DOHH2 (cell line): ENCODE data around the gene ACOX3.

Experiments
- H3F3A ChIP-seq: fragments of 200-600 bp; sonication (generic), shearing (Covaris generic); 2 replicates; pipeline ENCODE4 v1.6.0; 2016; ENCODE audit warnings: antibody characterized with exemption, mild to moderate bottlenecking; ENCODE audit not compliant: control insufficient read depth, insufficient read depth
- H3K27ac ChIP-seq: fragments of 200-600 bp; sonication (generic); 2 replicates; pipeline ENCODE4 v1.5.1; 2014; ENCODE audit warnings: low read depth, mild to moderate bottlenecking, low read length, moderate library complexity
- H3K27me3 ChIP-seq: fragments of 200-600 bp; sonication (generic); 2 replicates; pipeline ENCODE4 v1.6.1; 2014; ENCODE audit warnings: mild to moderate bottlenecking, low read length, mixed read lengths; ENCODE audit not compliant: control insufficient read depth
- H3K36me3 ChIP-seq: fragments of 200-600 bp; sonication (generic); 2 replicates; pipeline ENCODE4 v1.6.1; 2014; ENCODE audit warnings: mild to moderate bottlenecking, low read length, moderate library complexity, mixed read lengths; ENCODE audit not compliant: control insufficient read depth
- H3K4me1 ChIP-seq: fragments of 200-600 bp; sonication (generic); 2 replicates; pipeline ENCODE4 v1.6.1; 2014; ENCODE audit warnings: mild to moderate bottlenecking, low read length, mixed read lengths; ENCODE audit not compliant: control insufficient read depth
- H3K4me2 ChIP-seq: fragments of 200-600 bp; sonication (generic); 2 replicates; pipeline ENCODE4 v1.6.0; 2014; ENCODE audit warnings: mild to moderate bottlenecking, low read length, moderate library complexity
- H3K4me3 ChIP-seq: fragments of 200-600 bp; sonication (generic); 2 replicates; pipeline ENCODE4 v1.5.1; 2014; ENCODE audit warnings: mild to moderate bottlenecking, low read length, mixed read lengths
- H3K79me2 ChIP-seq: fragments of 200-600 bp; sonication (generic); 2 replicates; pipeline ENCODE4 v1.6.1; 2014; ENCODE audit warnings: mild to moderate bottlenecking, low read length, mixed read lengths; ENCODE audit not compliant: control insufficient read depth
- H3K9me2 ChIP-seq: fragments of 200-600 bp; sonication (generic); replicated peaks from 2 replicates; pipeline ENCODE4 v1.6.1; 2014; ENCODE audit warnings: mild to moderate bottlenecking, low read length, mixed read lengths; ENCODE audit not compliant: control insufficient read depth
- H3K9me3 ChIP-seq: fragments of 200-600 bp; sonication (generic); 2 replicates; pipeline ENCODE4 v1.6.1; 2014; ENCODE audit warnings: antibody characterized with exemption, low read length, mixed read lengths; ENCODE audit not compliant: control insufficient read depth, insufficient read depth
- H4K20me1 ChIP-seq: fragments of 200-600 bp; sonication (generic); 2 replicates; pipeline ENCODE4 v1.6.0; 2014; ENCODE audit warnings: low read depth, mild to moderate bottlenecking, antibody characterized with exemption, low read length, moderate library complexity; ENCODE audit not compliant: control insufficient read depth, insufficient read depth
- EZH2phosphoT487 ChIP-seq: fragments of 200-600 bp; sonication (generic); IDR thresholded peaks from 2 replicates; pipeline ENCODE4 v1.6.1; 2017; ENCODE audit warnings: borderline replicate concordance, mild to moderate bottlenecking, antibody characterized with exemption, low read length, moderate library complexity, mixed read lengths
- TF ChIP-seq, protein P1 (sequence below): fragments of 200-600 bp; sonication (generic); IDR thresholded peaks from one replicate; pipeline ENCODE4 v1.5.1; 2014; ENCODE audit warnings: antibody characterized with exemption, mild to moderate bottlenecking, low read depth, low read length; ENCODE audit not compliant: poor library complexity, severe bottlenecking

The ACOX3 gene

GRCh38 chr4:8477095-8477635 is 36.6 kb upstream of the ACOX3 start:
- TF ChIP-seq, protein P1, sequence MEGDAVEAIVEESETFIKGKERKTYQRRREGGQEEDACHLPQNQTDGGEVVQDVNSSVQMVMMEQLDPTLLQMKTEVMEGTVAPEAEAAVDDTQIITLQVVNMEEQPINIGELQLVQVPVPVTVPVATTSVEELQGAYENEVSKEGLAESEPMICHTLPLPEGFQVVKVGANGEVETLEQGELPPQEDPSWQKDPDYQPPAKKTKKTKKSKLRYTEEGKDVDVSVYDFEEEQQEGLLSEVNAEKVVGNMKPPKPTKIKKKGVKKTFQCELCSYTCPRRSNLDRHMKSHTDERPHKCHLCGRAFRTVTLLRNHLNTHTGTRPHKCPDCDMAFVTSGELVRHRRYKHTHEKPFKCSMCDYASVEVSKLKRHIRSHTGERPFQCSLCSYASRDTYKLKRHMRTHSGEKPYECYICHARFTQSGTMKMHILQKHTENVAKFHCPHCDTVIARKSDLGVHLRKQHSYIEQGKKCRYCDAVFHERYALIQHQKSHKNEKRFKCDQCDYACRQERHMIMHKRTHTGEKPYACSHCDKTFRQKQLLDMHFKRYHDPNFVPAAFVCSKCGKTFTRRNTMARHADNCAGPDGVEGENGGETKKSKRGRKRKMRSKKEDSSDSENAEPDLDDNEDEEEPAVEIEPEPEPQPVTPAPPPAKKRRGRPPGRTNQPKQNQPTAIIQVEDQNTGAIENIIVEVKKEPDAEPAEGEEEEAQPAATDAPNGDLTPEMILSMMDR = no peak
- TF ChIP-seq EZH2phosphoT487 = no peak
- Histone ChIP-seq H3F3A (no peaks in the 10 kb centered on the region), H4K20me1 (no peaks in the 10 kb centered on the region), H3K36me3 (peaks cover 8% of the 10 kb centered on the region), H3K9me3 (no peaks in the 10 kb centered on the region), H3K4me3 (no peak overlapping the region), H3K27me3 (no peaks in the 10 kb centered on the region), H3K9me2 (no peaks in the 10 kb centered on the region), H3K4me2 (no peak overlapping the region), H3K27ac (no peak overlapping the region), H3K4me1 (no peaks in the 10 kb centered on the region), H3K79me2 (no peaks in the 10 kb centered on the region)

DNA sequence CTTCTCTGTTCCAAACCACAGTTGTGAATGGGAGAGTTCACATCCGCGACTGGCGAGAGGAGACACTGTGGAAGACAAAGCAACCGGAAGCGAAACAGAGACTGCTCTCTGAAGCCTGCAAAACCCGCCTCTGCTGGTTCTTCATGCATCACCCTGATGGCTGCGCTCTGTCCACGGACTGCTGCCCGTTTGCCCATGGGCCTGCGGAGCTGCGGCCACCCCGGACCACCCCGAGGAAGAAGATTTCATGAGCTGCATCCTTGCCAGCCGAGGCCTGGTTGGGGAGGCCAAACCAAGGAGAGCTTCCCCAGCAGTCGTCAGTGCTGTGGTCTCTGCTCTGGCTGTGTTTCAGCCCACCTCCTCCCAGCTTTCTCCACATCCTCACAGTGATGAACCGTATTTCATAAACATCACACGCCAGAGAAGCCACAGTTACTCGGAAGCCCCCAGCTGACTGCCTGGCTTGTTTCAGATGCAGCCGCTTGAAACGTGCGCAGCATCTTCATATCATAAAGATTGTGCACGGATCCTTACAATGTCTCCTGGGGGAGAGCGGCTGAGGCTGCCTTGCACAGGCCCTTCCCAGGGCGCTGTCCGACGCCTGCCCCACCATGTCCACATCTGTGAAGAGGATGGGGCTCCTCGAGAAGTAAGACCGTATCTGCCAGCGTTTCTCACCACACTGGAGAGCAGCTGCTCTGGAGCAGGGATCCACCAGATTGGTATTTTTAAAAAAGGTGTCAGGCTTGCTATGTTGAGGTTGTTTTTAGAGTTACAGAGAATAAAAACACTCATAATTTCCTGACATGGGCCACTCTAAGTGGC is 35.4 kb upstream of the ACOX3 start:
- H3K9me2 ChIP-seq = no peaks in the 10 kb centered on the region
- no peaks in the 10 kb centered on the region for H3F3A ChIP-seq
- TF ChIP-seq EZH2phosphoT487 = no peak
- TF ChIP-seq, protein P1 = no peak
- peaks cover 8% of the 10 kb centered on the region for H3K36me3 ChIP-seq
- no peaks in the 10 kb centered on the region for H3K27me3 ChIP-seq
- H3K9me3 ChIP-seq = no peaks in the 10 kb centered on the region
- H3K4me3 ChIP-seq = no peak overlapping the region
- no peak overlapping the region for H3K4me2 ChIP-seq
- H3K27ac ChIP-seq = no peak overlapping the region
- H3K79me2 ChIP-seq = no peaks in the 10 kb centered on the region
- no peaks in the 10 kb centered on the region for H4K20me1 ChIP-seq
- no peaks in the 10 kb centered on the region for H3K4me1 ChIP-seq

- Histone ChIP-seq H3K4me2 (no peak overlapping the region), H3K9me2 (no peaks in the 10 kb centered on the region), H3K79me2 (no peaks in the 10 kb centered on the region), H3K9me3 (no peaks in the 10 kb centered on the region), H3F3A (no peaks in the 10 kb centered on the region), H3K27ac (no peak overlapping the region), H3K4me3 (no peak overlapping the region), H3K36me3 (peaks cover 8% of the 10 kb centered on the region), H3K27me3 (no peaks in the 10 kb centered on the region), H3K4me1 (no peaks in the 10 kb centered on the region), H4K20me1 (no peaks in the 10 kb centered on the region)
- TF ChIP-seq, protein P1 = no peak
- TF ChIP-seq EZH2phosphoT487 = no peak
These were observed 34.3 kb upstream of the ACOX3 start for GRCh38 chr4:8474856-8475255.
